Gastroesophageal sphincter (tissue), 4 donors: ENCODE data around the gene SORCS1. TPM values are rescaled to one million over a fixed set of nuclear protein-coding genes. Genes with fewer than 3 reads are reported as not detected.

Experiments used
- ATAC-seq: fragments of 150-250 bp; one replicate; pipeline ENCODE4 v1.9.1; 2016; ENCODE audit warnings: mild to moderate bottlenecking, moderate library complexity
- H3K27ac ChIP-seq, 4 donors: fragments of 200-600 bp; sonication (generic) in 3 of 4; 1 replicate in 3 of 4; 2 replicates in 1 of 4; pipeline ENCODE4 v1.5.1; 2016 to 2019
- H3K27me3 ChIP-seq: fragments of 200-600 bp; sonication (generic); one replicate; pipeline ENCODE4 v1.5.1; 2019
- H3K36me3 ChIP-seq, 2 donors: fragments of 200-600 bp; sonication (generic); one replicate each; pipeline ENCODE4 v1.5.1; 2019; ENCODE audit warnings: control low read depth in 1 of 2
- H3K4me1 ChIP-seq, 3 donors: fragments of 200-600 bp; sonication (generic); 1 replicate in 2 of 3; 2 replicates in 1 of 3; pipeline ENCODE4 v1.5.1; 2016 to 2019; ENCODE audit warnings: control low read depth in 2 of 3
- H3K4me3 ChIP-seq, 2 donors: fragments of 200-600 bp; sonication (generic); one replicate each; pipeline ENCODE4 v1.5.1; 2019; ENCODE audit warnings: mild to moderate bottlenecking in 1 of 2, moderate library complexity in 1 of 2
- H3K9me3 ChIP-seq, 3 donors: fragments of 200-600 bp; sonication (generic); one replicate each; pipeline ENCODE4 v1.5.1; 2017 to 2019; ENCODE audit warnings: control low read depth in 2 of 3
- EP300 ChIP-seq: sonication (generic); formaldehyde crosslinking; IDR thresholded peaks from one replicate; pipeline ENCODE4 v1.6.1; 2017; ENCODE audit warnings: antibody characterized with exemption, mild to moderate bottlenecking
- POLR2A ChIP-seq, 2 donors: fragments of 450-650 bp; IDR thresholded peaks; one replicate each; pipeline ENCODE4 v1.6.1; 2017; ENCODE audit warnings: antibody characterized with exemption in 2 of 2, mild to moderate bottlenecking in 2 of 2, moderate library complexity in 1 of 2
- POLR2AphosphoS5 ChIP-seq: sonication (generic); formaldehyde crosslinking; IDR thresholded peaks from one replicate; pipeline ENCODE4 v1.6.1; 2017; ENCODE audit warnings: antibody characterized with exemption
- WGBS, 2 donors: methylation state at CpG; one replicate each; pipeline ENCODE4 v1.1.5; 2018; ENCODE audit warnings: low coverage in 1 of 2; 5-methylcytosine and 5-hydroxymethylcytosine counted together
- total RNA-seq, 4 donors: library from RNA; depleted of rRNA; stranded (reverse); fragments of >200 nt; gene quantifications; one replicate each; pipeline ENCODE4 v1.1.0, GENCODE V29; 2016
- TF ChIP-seq, protein P1 (sequence below), 4 experiments: fragments of 200-600 bp in 2 of 4; fragments of 450-650 bp in 2 of 4; sonication (generic) in 1 of 4; IDR thresholded peaks; one replicate each; pipeline ENCODE4 v1.5.1; 2017 to 2019; ENCODE audit warnings: antibody characterized with exemption in 4 of 4, mild to moderate bottlenecking in 2 of 4, moderate library complexity in 2 of 4

The SORCS1 gene
- 10 to 100 TPM in 2 of 4 donors, 1 to 10 TPM in 2; 8.5 to 18.6 (median 10.0) TPM for total RNA-seq

DNA sequence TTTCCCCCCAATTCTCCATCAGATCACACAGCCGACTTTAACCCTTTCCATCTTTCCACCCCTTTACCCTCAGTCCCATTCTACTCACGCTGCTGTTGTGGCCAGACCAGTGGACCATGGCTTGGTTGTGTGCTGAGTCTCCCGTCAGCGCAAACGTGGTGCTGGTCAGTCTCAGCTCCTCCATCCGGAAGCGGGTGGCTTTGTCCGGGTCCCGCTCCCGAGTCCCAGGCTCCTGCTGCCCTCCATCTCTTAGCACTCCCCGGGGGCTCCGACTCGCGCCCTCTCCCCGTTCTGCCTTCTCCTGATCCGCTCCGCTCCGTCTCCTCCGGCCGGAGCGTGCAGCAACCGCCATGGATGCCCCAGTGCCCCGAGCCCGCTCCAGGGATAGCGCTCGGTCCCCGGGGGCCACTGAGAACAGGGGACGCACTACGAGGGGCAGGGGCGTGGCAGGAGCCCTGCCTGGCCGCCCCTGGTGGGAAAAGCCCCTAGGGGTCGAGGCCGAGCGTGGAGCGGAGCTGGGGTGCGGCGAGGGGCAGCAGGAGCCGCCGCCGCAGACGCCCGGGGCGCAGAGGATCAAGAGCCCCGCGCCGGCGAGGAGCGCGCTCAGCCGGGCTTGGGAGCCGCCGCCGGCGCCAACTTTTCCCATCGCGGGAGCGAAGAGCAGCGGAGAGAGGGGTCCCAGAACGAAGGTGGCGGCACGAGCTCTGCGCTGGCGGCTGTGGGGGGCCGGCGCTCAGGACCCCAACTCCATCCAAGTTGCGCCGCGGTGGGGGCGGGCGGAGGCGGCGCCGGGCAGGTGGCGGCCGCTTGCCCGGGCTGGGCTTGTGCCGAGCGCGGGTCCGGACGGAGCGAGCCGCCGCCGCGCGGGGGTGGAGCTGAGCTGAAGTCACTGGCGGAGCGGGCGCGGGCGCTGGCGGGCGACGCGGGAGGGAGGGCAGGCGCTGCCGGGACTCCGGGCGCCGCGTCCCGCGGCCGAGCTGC, at the start of gene SORCS1:
SORCS1 (minus strand) TSS at position 826 of the 981 bp plus-strand sequence.
- ATAC-seq, result peak; percentile 80
- Histone ChIP-seq H3K4me1 (peaks cover 2 to 16% (median 3%) of the 10 kb centered on the region in 3 donors), H3K9me3 (no peaks in the 10 kb centered on the region), H3K27me3 (peaks cover 87% of the 10 kb centered on the region), H3K36me3 (no peaks in the 10 kb centered on the region), H3K27ac (peak within 1 kb of the TSS in 3 of 4 donors; percentile 49 to 75 (median 72)), H3K4me3 (peak within 1 kb of the TSS; percentile 11 to 59)
- peak in 1 of 2 donors; percentile 17 for TF ChIP-seq POLR2A (IDR thresholded peaks at IDR 0.05)
- no peak for TF ChIP-seq EP300
- TF ChIP-seq, protein P1, sequence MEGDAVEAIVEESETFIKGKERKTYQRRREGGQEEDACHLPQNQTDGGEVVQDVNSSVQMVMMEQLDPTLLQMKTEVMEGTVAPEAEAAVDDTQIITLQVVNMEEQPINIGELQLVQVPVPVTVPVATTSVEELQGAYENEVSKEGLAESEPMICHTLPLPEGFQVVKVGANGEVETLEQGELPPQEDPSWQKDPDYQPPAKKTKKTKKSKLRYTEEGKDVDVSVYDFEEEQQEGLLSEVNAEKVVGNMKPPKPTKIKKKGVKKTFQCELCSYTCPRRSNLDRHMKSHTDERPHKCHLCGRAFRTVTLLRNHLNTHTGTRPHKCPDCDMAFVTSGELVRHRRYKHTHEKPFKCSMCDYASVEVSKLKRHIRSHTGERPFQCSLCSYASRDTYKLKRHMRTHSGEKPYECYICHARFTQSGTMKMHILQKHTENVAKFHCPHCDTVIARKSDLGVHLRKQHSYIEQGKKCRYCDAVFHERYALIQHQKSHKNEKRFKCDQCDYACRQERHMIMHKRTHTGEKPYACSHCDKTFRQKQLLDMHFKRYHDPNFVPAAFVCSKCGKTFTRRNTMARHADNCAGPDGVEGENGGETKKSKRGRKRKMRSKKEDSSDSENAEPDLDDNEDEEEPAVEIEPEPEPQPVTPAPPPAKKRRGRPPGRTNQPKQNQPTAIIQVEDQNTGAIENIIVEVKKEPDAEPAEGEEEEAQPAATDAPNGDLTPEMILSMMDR (IDR thresholded peaks at IDR 0.05), result peak in 1 of 4 experiments; percentile 9
- no peak for TF ChIP-seq POLR2AphosphoS5
- 0 to 4% methylated on average over 9 to 10 of the region's 105 CpGs for WGBS, 2 donors

GRCh38 chr10:107214261-107214660, 49.8 kb upstream of the SORCS1 start:
- ATAC-seq, result no peak
- 83% methylated on average over 1 of the region's 2 CpGs; no CpG with 5 or more reads in 1 of the 2 donors for WGBS, 2 donors

DNA sequence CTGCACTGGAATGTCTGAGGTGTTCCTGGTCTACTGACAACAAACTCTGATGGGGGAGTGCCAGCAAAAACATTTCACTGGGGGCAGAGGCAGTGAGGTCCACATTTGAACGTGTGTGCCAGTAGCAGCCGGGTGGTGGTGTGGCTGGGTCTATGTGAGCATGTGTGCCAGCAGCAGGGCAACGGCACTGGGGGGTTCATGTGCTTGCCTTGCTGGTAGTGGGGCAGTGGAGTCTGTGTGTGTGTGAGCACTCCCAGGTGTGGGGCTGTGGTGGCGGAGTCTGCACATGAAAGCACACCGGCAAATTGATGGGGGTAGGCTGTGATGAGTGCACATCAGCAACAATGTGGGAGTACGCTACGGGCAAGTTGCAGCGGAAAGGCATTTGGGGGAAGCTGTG, 49.4 kb upstream of the SORCS1 start:
- WGBS, 2 donors, result 94 to 100% methylated on average over 1 to 6 of the region's 8 CpGs
- no peak overlapping the region for H3K4me3 ChIP-seq
- H3K36me3 ChIP-seq, result no peaks in the 10 kb centered on the region
- no peaks in the 10 kb centered on the region for H3K27me3 ChIP-seq
- no peaks in the 10 kb centered on the region for H3K9me3 ChIP-seq
- no peak overlapping the region for H3K27ac ChIP-seq
- no peak for ATAC-seq
- H3K4me1 ChIP-seq, result no peaks in the 10 kb centered on the region
- no peak for TF ChIP-seq POLR2AphosphoS5
- TF ChIP-seq EP300, result no peak
- no peak for TF ChIP-seq POLR2A (IDR thresholded peaks at IDR 0.05)
- TF ChIP-seq, protein P1 (IDR thresholded peaks at IDR 0.05), result no peak

More at GRCh38 chr10:107214261-107214660, 49.8 kb upstream of the SORCS1 start:
- no peaks in the 10 kb centered on the region for H3K9me3 ChIP-seq
- TF ChIP-seq POLR2A (IDR thresholded peaks at IDR 0.05) (no peak), POLR2AphosphoS5 (no peak), EP300 (no peak)
- TF ChIP-seq, protein P1 (IDR thresholded peaks at IDR 0.05), result no peak
- H3K27ac ChIP-seq, result no peak overlapping the region
- no peaks in the 10 kb centered on the region for H3K4me1 ChIP-seq
- H3K27me3 ChIP-seq, result no peaks in the 10 kb centered on the region
- no peaks in the 10 kb centered on the region for H3K36me3 ChIP-seq
- H3K4me3 ChIP-seq, result no peak overlapping the region

- 61 to 100% methylated on average over 1 to 3 of the region's 4 CpGs for WGBS, 2 donors
- TF ChIP-seq POLR2A (IDR thresholded peaks at IDR 0.05), result no peak
- TF ChIP-seq, protein P1 (IDR thresholded peaks at IDR 0.05), result no peak
- no peak for TF ChIP-seq EP300
- TF ChIP-seq POLR2AphosphoS5, result no peak
- Histone ChIP-seq H3K36me3 (no peaks in the 10 kb centered on the region), H3K9me3 (no peaks in the 10 kb centered on the region), H3K27me3 (peaks cover 6% of the 10 kb centered on the region), H3K4me3 (no peak overlapping the region), H3K4me1 (no peaks in the 10 kb centered on the region), H3K27ac (no peak overlapping the region)
- no peak for ATAC-seq
These were observed 42.3 kb upstream of the SORCS1 start for GRCh38 chr10:107206833-107207232.
